Pons (tissue), 1 donor: Measurements from ENCODE around the gene ZC2HC1C.

ENCODE experiments used
- DNase-seq: peaks from one replicate; pipeline ENCODE4 v3.0.0-alpha.2; 2016; ENCODE audit warnings: low spot score

ZC2HC1C gene, protein sequence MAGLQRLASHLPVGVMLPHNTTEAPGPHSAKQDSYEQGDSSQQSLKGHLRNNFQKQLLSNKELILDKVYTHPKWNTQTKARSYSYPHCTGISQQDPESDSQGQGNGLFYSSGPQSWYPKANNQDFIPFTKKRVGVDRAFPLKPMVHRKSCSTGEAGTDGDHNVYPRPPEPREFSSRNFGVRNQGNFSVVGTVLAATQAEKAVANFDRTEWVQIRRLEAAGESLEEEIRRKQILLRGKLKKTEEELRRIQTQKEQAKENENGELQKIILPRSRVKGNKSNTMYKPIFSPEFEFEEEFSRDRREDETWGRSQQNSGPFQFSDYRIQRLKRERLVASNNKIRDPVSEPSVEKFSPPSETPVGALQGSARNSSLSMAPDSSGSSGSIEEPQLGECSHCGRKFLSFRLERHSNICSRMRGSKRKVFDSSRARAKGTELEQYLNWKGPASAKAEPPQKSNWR

DNA sequence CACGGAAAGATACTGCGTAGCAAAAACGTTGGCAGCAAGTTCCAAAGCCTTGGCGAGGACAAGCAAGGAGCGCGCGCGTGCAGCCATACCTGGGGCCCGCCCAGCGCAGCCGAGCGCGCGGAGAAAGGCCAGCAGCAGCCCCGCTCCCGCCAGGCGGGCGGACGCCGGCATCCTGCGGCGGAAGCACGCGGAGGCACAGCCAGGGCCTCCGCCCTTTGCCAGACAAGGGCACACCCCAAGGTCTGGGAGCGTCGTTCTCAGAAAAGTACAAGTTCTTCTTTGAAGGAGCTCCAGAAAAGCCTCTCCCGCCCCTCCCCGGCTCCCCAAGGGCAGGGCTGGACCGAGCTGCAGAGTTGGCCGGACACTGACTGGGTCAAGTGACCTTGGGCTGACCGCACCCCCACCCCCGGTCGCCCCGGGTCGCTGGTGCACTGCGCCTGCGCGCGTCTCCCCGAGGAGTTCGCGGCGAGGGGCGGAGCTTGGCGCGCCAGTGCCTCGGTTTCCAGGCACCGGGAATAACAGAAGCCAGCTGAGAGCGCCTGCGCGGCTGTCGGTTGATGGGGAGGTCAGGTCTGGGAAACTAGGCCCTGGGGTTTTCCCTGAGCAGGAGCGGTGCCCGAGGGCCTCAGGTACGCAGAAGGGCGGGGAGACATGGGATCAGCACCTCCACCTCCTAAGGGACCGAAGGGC lies at the start of gene ZC2HC1C:
TSS of gene ZC2HC1C (plus strand) at position 521 of the 690 bp plus-strand sequence. CDS start 933 bp downstream, outside the sequence.
- DNase-seq: peak; percentile 94

DNA sequence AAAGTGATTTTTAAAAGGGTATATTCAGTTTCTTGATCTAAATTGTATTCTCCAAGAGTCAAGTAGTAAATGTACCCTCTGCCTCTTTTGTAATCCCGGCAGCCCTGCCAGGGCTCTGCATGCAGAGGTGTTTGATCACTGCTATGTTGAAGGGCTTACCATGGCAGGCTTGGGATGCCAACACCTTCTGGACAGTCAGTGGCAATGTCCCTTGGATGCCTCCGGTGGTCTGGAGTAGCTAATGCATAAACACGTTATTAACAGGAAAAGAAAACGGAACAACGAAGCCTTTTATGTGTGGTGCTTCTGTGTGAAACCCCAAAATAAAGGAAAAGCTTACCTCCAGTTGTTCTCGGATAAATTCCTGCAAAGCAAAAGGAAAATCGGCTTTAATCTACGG lies 46.8 kb upstream of the ZC2HC1C start:
- DNase-seq: no peak

DNA sequence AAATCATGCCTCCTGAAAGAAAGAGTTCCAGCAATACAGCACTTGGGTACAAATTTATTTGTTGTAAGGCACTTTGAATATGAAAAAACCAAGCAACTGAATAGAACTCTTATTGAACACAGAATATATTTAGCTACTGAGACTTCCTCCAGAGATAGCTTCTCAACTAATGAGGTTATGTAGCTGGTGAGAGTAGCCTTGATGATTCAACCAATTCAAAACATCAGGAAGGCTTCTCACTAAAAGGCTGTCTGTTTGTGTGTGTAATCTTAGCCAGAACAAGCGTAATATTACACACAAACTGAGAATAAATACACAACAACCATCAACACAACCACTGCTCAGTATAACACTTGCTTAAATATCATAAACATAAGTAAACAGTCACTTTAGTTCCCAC lies 46.3 kb upstream of the ZC2HC1C start:
- no peak for DNase-seq

DNA sequence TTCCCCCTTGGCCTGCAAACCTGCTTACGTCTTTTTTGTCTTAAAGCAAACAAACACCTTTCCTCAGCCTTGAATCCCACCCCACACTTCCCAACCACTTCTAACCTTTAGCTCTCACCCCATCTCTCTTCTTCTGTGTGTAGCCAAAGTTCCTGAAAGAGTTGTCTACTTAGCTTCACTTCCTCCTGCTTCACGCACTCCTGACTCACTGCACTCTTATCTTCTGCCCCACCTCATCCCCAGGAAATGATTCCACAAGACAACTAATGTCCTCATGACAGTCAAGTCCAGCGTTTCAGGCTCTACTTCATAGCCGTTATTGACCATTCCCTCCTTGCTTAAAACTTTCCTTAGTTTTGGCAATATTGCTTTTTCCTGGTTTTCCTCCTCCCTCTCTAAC lies 44.4 kb upstream of the ZC2HC1C start:
- DNase-seq: no peak

DNA sequence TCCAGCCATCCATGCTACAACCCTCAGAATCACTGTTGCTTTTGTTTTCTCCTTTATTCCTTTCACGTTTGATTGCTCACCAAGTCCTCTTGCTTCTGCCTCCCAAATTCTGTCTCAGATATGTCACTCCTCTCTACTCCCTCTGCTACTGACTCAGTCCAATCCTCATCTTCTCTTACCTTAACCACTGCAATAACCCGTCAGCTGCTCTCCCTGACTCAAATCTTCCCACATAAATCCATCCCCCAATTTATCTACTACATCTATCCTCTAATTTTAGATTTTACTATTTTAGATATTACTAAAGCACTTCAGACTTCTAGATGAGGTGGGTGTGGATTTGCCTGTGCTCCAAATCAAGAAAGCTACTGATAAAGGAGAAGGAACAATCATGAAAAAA lies 43.6 kb upstream of the ZC2HC1C start:
- DNase-seq: no peak

DNA sequence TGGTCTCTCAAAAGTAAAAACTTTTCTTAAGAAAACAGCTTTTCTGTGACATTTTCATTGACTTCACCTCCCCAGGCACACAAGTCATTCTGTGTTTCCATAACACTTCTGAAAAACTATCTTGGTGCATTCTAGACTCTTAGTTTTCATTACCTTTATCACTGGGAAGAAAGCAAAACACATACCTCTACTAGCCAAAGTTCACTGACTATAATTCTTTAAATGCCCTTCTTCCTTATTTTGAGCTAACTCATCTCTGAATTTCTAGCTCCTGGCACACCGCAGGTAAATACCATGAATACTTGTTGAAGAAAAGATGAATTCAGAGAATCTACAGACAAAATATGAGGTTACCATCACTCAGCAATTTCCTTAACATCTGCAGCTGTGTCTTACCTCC lies 39.3 kb upstream of the ZC2HC1C start:
- no peak for DNase-seq

DNA sequence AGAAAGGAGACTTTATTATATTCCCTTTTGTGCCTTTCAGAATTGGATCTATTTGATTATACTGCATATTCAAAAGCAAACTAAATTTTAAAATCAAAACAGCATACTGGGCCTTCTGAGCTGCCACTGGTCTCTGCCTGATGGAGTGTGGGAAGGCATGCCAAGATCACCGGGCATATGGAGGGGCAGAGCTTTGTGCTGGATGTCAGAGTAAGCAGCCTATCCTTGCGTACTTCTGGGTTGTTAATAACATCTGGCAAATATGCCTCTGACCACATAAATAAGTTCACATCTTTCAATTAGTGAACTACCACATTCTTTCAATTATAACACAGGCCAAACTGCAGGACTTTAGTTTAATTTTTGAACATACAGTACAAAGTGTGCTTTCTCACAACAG lies 36.5 kb upstream of the ZC2HC1C start:
- no peak for DNase-seq

DNA sequence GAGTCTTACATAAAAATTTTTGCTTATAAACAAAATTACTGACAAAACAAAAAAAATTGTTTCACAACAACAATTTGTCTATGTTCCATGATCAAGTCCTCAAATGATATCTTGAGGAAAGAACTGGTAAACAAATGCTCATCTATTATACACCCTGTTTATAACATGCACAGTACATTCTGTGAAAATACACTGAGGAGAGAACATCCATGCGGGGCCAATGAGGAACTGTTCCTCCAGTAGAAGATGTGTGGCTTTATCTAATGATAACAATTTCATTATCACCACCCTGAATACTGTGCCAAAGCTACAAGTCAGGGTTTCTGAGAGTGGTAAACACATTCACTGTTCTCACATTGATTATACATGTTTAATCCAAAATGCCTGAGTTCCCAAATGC lies 28.9 kb upstream of the ZC2HC1C start:
- no peak for DNase-seq

DNA sequence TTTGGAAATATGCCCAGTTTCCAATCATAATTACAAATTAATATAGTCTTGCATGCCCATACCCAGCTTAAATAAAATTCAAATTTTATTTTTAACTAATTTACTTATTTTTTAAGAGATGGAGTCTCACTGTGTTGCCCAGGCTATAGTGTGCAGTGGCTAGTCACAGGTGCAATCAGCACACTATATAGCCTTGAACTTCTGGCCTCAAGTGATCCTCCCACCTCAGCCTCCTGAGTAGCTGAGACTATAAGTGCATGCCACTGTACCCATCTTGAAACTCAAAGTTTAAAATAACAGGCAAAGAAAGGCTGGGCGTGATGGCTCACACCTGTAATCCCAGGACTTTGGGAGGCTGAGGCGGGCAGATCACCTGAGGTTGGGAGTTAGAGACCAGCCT lies 28.5 kb upstream of the ZC2HC1C start:
- DNase-seq: no peak

DNA sequence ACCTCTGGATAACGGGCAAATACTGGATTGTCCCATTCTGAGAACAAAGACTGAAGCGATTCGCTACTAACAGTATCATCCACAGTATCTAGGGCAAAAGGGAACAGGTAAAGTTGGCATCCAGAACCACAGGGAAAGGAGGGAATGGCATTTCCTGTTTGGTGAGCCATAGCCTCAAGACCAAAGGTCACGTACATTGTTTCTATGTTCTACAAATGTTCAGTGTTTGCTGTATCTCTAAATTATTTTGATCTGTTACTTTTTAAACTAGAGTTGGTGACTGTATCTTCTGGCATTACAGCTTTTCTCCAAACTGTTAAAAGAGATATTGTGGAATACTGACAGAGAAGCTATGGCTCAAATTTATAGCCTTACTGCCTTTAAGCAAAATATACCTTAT lies 27.8 kb upstream of the ZC2HC1C start:
- DNase-seq: no peak

DNA sequence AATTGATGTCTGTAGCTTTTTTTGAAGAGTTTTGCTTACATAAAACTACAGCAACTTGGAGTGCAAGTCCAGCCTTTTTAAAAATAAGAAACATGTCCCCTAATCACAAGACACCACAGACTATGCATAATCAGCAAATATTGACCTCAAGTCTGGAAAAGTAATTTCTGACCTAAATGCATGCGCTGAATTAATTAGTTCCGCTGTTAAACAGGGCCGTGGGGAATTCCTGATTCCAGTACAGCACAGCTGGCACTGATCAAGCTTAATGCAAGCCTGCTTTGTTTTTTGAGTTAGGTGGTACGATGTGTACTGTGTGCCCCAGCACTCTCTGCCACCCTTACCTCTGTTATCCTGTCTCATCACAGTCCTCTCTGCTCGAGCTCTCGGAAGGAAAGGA lies 27.4 kb upstream of the ZC2HC1C start:
- no peak for DNase-seq

DNA sequence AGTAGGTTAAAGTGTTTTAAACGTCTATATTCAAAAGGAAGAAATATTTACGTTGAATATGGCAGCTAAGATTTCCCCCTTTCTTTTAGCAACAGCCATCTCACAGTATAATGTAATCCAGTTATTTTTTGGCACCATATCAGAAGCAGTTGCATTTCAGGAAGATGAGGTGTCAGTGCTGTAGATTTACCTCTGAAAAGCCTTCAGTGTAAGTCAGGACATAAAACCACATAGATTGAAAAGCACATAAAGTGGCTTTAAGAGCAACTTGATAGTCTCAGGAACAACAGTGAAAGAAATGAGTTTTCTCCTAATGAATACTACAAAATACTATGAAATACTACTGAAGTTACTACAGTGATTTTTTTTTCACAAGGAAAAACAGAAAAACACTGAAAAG lies 25.1 kb upstream of the ZC2HC1C start:
- no peak for DNase-seq

DNA sequence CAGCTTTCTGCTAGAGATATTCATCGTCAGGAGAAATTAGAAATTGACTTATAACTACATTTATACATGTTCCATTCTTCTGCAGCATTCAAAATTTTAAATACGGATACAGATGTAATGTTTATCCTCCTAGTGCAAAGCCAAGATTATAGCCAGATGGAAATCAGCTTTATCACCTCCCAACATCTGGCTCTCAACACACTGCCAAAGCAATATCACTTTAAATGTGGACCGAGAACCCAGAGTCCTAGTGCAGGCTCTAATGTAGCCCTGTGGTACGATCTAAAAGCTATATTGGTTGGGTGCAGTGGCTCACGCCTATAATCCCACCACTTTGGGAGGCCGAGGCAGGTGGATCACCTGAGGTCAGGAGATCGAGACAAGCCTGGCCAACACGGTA lies 24.7 kb upstream of the ZC2HC1C start:
- no peak for DNase-seq

DNA sequence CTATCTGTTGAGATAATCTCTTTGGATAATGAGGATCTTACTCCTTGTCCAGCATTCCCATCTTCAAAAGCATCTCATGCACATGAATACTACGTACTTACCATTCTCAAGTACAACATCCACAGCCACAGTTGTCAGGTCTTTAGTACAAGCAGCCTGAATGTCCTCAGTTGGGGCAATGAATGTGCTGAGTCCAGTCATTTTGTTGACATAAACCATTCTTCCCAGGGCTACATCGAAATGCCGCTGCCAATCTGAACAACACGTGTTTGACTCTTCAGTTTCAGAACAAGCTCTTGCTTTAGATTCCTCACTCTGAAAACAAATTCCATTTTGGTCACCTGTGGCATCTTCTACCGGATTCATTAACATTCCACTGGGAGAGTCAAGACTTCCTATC lies 23.2 kb upstream of the ZC2HC1C start:
- peak; percentile 27 for DNase-seq

DNA sequence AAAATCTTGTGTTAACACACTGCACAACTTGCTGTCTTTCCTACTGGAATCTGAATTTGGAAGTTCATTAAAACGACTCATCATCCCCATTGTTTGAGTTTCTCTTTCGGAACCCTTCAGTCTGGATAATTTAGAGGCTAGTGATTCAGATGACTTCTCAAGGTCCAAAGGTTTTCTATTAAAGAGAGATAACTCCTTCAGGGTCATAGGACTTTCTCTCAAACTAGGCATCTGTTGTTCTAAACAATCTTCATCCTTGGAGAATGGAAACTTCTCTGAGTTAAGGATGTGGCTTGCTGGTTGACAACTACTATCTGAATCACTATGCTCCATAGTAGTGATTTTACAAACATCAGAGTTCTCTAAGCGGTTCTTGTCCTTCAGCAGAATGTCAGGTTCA lies 22.5 kb upstream of the ZC2HC1C start:
- DNase-seq: no peak

DNA sequence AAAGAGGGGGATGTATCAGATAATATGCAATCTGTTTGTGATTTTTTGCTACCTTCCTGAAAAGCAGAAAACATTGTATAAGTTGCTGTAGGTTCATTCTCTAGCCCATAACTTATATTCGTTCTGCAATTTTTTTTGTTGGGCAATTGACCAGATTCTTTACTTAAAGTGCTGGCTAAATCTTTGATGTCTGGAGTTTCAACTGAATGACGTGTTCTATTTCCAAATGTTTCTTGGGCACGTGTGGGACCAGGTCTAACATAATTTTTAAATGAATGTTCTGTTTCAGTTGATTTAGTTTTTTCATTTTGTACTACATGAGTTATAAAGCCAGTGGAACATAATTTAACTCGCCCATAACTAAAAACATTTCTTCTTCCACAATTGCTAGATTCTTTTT lies 21.9 kb upstream of the ZC2HC1C start:
- DNase-seq: no peak

DNA sequence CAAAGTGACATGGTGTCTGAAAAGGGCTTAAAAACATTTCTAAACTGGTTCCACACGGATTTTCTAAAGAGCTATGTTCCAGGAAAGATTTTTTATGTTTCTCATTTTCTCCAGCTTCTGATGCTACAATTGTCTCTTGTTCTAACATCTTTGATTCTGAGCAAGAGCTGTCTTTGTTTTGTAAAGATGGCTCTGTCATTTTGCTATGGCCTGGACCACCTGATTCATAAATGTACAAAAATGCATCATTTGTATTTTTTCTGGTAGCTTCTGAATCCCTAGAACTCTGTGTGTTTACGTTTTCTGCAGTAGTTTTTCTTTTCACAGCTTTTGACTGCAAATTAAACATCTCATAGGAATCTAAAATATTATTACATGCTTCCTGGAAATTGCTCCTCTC lies 21.3 kb upstream of the ZC2HC1C start:
- DNase-seq: peak; percentile 72

DNA sequence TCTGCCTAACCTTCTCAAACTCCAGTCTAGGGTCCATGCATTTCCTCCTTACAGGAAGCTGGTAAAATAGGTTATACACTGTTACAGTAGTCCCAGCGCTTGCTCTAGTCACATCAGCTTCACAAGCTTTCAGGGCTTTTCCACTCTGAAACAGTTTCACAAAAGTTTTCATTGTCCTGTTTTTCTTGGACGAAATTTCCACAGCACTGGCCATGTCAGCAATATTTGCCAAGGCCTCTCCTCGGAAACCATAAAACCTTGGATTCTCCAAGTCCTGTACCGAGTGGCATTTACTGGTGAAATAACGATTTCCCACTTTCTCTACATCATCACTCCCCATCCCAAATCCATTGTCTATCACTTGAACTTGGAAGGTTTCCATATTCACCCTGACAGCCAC lies 20.3 kb upstream of the ZC2HC1C start:
- peak; percentile 85 for DNase-seq

DNA sequence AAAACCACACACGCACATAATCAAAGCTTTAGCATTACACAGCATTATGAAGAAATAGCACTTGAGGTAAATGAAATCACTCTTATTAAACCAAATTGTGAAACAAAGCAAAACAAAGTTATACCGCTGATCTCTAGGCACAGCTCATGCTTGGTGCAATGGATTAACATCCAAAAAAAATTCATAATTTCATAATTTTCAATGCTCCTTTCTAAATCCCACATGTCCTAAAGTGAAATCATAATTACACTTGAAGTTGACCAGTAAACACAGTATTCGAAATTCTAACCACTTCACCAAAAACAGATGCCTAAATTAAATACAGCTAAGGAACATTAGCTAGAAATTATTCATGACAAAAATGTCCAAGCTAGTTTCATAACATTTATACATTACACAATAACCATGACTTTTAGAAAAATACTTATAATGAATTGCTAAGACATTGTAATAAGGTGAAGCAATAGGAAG lies 19.7 kb upstream of the ZC2HC1C start:
- DNase-seq: no peak

DNA sequence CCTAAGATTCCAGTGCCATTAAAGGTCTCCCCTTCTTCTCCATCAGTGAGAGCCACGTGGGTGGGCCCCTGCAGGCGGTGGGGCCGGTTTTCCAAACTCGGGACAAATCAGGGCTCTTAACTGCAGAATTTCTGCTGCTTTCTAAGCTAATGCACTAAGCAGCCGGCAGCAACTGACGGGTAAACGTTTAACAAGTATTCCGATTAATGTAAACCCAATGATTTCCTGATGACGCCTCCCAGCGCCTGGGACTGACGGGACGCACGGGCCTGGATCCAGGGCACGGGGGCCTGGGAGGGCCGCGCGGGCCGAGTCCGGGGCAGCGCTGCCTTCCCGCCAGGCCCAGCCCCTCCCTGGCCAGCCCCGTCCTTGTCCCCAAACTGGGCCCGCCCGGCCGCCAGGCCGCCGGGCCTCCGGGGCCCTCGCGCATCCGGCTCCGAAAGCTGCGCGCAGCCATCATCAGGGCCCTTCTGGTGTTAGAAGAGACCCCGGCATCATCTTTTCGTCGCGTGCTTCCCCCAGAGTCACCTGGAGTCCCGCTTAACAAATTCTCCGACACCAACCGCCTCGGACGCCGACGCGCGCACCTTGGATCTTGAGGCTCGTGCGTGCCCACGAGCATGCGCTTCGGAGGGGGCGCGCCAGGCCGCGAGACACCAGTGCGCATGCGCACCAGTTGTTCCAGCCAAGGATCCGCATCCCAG lies 18.4 kb upstream of the ZC2HC1C start, which contains the start of gene MLH3:
TSS of gene MLH3 (minus strand) at position 616 of the 704 bp plus-strand sequence. CDS start 1,812 bp downstream, outside the sequence.
- DNase-seq: peak; percentile 80

DNA sequence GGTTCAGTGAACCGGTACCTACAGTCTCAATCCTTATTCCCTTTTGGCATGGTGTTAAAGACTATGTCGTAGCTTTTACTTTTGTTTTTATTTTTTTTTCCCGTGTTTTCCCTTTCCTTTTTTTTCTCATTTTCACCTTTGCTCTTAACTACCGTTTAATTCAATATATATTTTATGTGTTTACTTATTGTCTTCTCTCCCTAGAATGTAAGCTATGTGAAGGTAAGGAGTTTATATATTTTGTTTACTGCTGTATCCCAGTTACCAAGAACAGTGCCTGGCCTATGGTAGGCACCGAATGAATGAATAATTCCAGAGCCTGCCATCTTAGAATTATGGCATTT lies 17.9 kb upstream of the ZC2HC1C start:
- no peak for DNase-seq

DNA sequence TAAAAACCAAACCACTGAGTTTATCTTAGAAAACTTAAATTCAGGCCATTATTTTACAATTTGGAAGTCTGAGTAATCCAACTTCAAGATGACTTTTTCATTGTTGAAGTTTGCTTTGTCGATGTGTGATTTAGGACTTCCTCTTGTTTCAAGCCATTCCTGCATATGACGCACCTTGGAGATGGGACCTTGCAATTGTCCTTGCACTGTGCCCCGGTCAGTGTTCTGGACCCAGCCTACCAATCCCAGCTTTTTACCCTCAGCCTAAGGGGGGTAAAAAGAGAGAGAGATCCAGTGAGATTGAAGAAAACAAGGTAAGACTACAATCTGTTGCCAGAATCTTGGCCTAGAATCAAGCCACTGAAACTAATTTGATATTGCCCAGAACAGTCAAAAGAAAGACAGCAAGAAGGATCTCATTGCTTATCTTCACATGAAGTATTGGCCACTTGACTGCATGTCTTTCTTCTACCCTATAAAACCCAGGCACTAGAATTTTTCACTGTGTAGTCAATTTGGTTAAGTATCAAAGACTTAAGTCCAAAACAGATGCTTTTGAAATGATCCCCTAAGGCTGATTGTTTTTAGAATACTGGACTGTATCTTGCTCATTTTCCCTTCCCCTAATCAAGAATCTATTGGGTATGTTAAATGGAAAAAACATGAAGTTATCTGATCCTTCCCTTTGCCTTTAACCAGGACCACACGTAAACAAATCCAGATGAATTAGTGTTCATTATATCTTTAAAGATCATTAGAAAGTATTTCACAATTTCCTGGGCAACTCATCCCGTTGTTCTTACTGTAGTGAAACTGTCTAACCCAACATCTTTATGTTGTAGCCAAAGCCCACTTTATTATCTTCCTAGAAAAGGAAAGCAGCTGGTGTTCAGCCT lies 15.8 kb upstream of the ZC2HC1C start:
- no peak for DNase-seq
